Testis (tissue), 3 donors: ENCODE measurements around the gene CDH13. TPM values are rescaled to one million over a fixed set of nuclear protein-coding genes. Genes with fewer than 3 reads are reported as not detected.

ENCODE experiments used
- DNase-seq: peaks from one replicate; pipeline ENCODE4 v3.0.0-alpha.2; 2019
- H3K27ac ChIP-seq, 2 donors: fragments of 200-600 bp; sonication (generic); one replicate each; pipeline ENCODE4 v1.5.1; 2019
- H3K27me3 ChIP-seq: fragments of 200-600 bp; sonication (generic); one replicate; pipeline ENCODE4 v1.5.1; 2019
- H3K36me3 ChIP-seq: fragments of 200-600 bp; sonication (generic); one replicate; pipeline ENCODE4 v1.5.1; 2017; ENCODE audit warnings: low read depth; ENCODE audit errors: missing control alignments
- H3K4me1 ChIP-seq: fragments of 200-600 bp; sonication (generic); one replicate; pipeline ENCODE4 v1.5.1; 2019
- H3K4me3 ChIP-seq, 2 donors: fragments of 200-600 bp; sonication (generic); one replicate each; pipeline ENCODE4 v1.5.1; 2017 to 2019
- H3K9me3 ChIP-seq: fragments of 200-600 bp; sonication (generic); one replicate; pipeline ENCODE4 v1.5.1; 2017
- CTCF ChIP-seq, 3 experiments: fragments of 450-650 bp in 2 of 3; fragments of 200-600 bp in 1 of 3; sonication (generic) in 1 of 3; IDR thresholded peaks; one replicate each; pipeline ENCODE4 v1.5.1; 2016 to 2019; ENCODE audit warnings: antibody characterized with exemption in 3 of 3, mild to moderate bottlenecking in 2 of 3, moderate library complexity in 1 of 3
- POLR2A ChIP-seq: fragments of 450-650 bp; IDR thresholded peaks from one replicate; pipeline ENCODE4 v1.6.1; 2017; ENCODE audit warnings: antibody characterized with exemption, mild to moderate bottlenecking, moderate library complexity
- WGBS, 2 donors: methylation state at CpG; one replicate each; pipeline ENCODE4 v1.1.5; 2018; 5-methylcytosine and 5-hydroxymethylcytosine counted together
- intact Hi-C: fragments of 100-400 bp; cut with DNase I; formaldehyde crosslinking; loops from one replicate; pipeline ENCODE4 v1.15.1; 2023; ENCODE audit warnings: low total_unique reads
- polyA plus RNA-seq: library from polyadenylated mRNA; stranded (reverse); fragments of 350-450 nt; fragmentation: Illumina TruSeq; extraction: RNeasy Lipid Tissue Mini Kit (QIAGEN cat#74804); gene quantifications from one replicate; pipeline ENCODE4 v1.2.3, GENCODE V29; 2014; ENCODE audit warnings: low read depth, low replicate concordance; ENCODE audit not compliant: insufficient read depth
- total RNA-seq, 2 donors: library from RNA; depleted of rRNA; stranded (reverse); fragments of >200 nt; gene quantifications; one replicate each; pipeline ENCODE4 v1.2.3, GENCODE V29; 2016

Gene CDH13
- total and polyA plus RNA-seq, 3 donors from 2014 or later: 1.2 to 11.1 (median 2.0) TPM

GRCh38 chr16:82761858-82762257 is 135.1 kb downstream of the CDH13 start:
- Histone ChIP-seq H3K36me3 (no peaks in the 10 kb centered on the region), H3K27me3 (no peaks in the 10 kb centered on the region), H3K9me3 (no peaks in the 10 kb centered on the region), H3K4me1 (no peaks in the 10 kb centered on the region), H3K4me3 (no peak overlapping the region), H3K27ac (no peak overlapping the region)
- no peak for DNase-seq
- WGBS, 2 donors: 41% methylated on average over 3 of the region's 3 CpGs
- TF ChIP-seq CTCF (IDR thresholded peaks at IDR 0.05) (no peak), POLR2A (no peak)
- intact Hi-C loops: no loop called here

DNA sequence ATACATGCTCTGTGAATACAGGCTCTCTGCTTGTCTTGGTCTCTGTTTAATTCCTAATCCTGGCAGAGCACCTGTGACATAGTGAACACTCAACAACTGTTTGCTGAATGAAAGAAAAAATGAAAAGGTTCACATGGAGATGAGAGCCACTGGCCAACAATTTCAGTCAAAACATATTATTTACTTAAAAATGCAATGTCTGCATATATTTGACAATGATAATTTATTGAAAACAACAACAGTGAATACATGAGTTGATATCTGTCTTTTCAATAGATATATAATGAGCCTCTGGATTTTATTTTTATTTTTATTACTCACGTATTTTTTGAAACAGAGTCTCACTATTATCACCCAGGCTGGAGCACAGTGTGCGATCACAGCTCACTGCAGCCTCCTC is 136.6 kb downstream of the CDH13 start:
- no peaks in the 10 kb centered on the region for H3K9me3 ChIP-seq
- 69 to 76% methylated on average over 2 of the region's 2 CpGs for WGBS, 2 donors
- no peaks in the 10 kb centered on the region for H3K36me3 ChIP-seq
- no peak overlapping the region for H3K27ac ChIP-seq
- no peak for TF ChIP-seq POLR2A
- TF ChIP-seq CTCF (IDR thresholded peaks at IDR 0.05): no peak
- intact Hi-C loops: no loop called here
- no peak for DNase-seq
- H3K27me3 ChIP-seq: no peaks in the 10 kb centered on the region
- H3K4me3 ChIP-seq: no peak overlapping the region
- H3K4me1 ChIP-seq: no peaks in the 10 kb centered on the region

DNA sequence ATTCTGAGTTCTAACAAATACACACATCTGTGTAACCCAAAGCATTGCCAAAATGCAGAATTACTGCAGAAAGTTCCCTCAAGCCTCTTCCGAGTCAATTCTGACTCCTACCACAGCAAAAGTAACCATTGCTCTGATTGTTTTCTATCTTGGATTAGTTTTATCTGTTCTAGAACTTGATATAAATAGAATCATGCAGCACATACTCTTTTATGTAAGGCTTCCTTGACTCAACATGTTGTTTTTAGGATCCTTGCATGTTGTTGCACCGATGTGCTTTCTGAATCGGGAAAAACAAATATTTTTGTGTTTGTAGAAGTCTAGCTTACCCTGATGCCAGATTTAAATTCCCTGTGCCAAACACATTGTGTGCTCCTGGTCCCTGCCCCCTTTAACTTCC is 140.4 kb downstream of the CDH13 start:
- Histone ChIP-seq H3K4me1 (no peaks in the 10 kb centered on the region), H3K27ac (no peak overlapping the region), H3K27me3 (no peaks in the 10 kb centered on the region), H3K4me3 (no peak overlapping the region), H3K9me3 (no peaks in the 10 kb centered on the region), H3K36me3 (no peaks in the 10 kb centered on the region)
- intact Hi-C loops: no loop called here
- TF ChIP-seq CTCF (IDR thresholded peaks at IDR 0.05) (no peak), POLR2A (no peak)
- 60 to 72% methylated on average over 3 of the region's 3 CpGs for WGBS, 2 donors
- no peak for DNase-seq

- intact Hi-C loops: no loop called here
- Histone ChIP-seq H3K27me3 (no peaks in the 10 kb centered on the region), H3K4me1 (no peaks in the 10 kb centered on the region), H3K36me3 (no peaks in the 10 kb centered on the region), H3K9me3 (no peaks in the 10 kb centered on the region), H3K27ac (no peak overlapping the region), H3K4me3 (no peak overlapping the region)
- 97% methylated on average over 4 of the region's 4 CpGs for WGBS, 2 donors
- TF ChIP-seq CTCF (IDR thresholded peaks at IDR 0.05) (no peak), POLR2A (no peak)
- DNase-seq: no peak
These were observed 141.0 kb downstream of the CDH13 start for GRCh38 chr16:82767808-82768207.

DNA sequence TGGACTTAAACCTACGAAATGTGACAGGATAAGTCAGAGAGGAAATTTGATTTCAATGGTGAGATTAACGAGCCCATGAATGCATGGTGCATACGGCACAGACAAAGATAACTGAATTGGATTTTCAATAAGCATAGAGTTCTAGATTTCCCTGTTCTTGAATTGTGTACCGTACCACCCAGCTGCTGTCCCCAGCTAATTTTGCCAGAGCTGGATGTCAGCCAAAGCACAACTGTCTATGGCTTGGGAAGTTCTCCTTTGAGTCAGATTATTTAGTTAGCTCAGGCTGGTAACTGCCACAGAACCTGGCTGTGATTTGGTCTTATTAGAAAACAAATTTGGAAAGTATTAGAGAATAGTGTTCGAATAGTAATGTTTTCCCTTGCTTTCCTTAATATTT is 143.1 kb downstream of the CDH13 start:
- no peak for TF ChIP-seq CTCF (IDR thresholded peaks at IDR 0.05)
- no peak for TF ChIP-seq POLR2A
- intact Hi-C loops: no loop called here
- 80 to 83% methylated on average over 5 of the region's 5 CpGs for WGBS, 2 donors
- Histone ChIP-seq H3K36me3 (no peaks in the 10 kb centered on the region), H3K4me3 (no peak overlapping the region), H3K27me3 (no peaks in the 10 kb centered on the region), H3K27ac (no peak overlapping the region), H3K9me3 (no peaks in the 10 kb centered on the region), H3K4me1 (no peaks in the 10 kb centered on the region)
- DNase-seq: no peak
